ENCODE results near the gene NRXN3.

The NRXN3 gene

GRCh38 chr14:78162202-78162601 lies 8.0 kb upstream of the NRXN3 start:
- H3K4me3 ChIP-seq (ENCODE audit: low read depth, low read length), result no peak overlapping the region
- peak; percentile 27 for DNase-seq (ENCODE audit: low read depth)
- TF ChIP-seq CTCF (IDR thresholded peaks at IDR 0.05; ENCODE audit: low read depth, low read length, missing control alignments), result no peak
- in situ Hi-C loops (cut with HindIII; ENCODE audit: low sequenced_read_pairs), result no loop called here

- peak; percentile 63 for TF ChIP-seq CTCF (IDR thresholded peaks at IDR 0.05; ENCODE audit: low read depth, low read length, missing control alignments)
- no peak for DNase-seq (ENCODE audit: low read depth)
- no peak overlapping the region for H3K4me3 ChIP-seq (ENCODE audit: low read depth, low read length)
- in situ Hi-C loops (cut with HindIII; ENCODE audit: low sequenced_read_pairs), result no loop called here
Observed at GRCh38 chr14:78164226-78164853, 5.8 kb upstream of the NRXN3 start.

GRCh38 chr14:78172428-78172827 lies 2.3 kb downstream of the NRXN3 start:
- no peak for TF ChIP-seq CTCF (IDR thresholded peaks at IDR 0.05; ENCODE audit: low read depth, low read length, missing control alignments)
- H3K4me3 ChIP-seq (ENCODE audit: low read depth, low read length), result no peak overlapping the region
- in situ Hi-C loops (cut with HindIII; ENCODE audit: low sequenced_read_pairs), result no loop called here
- no peak for DNase-seq (ENCODE audit: low read depth)

GRCh38 chr14:78173346-78174035 lies 3.3 kb downstream of the NRXN3 start:
- in situ Hi-C loops (cut with HindIII; ENCODE audit: low sequenced_read_pairs), result no loop called here
- no peak for DNase-seq (ENCODE audit: low read depth)
- TF ChIP-seq CTCF (IDR thresholded peaks at IDR 0.05; ENCODE audit: low read depth, low read length, missing control alignments), result no peak
- no peak overlapping the region for H3K4me3 ChIP-seq (ENCODE audit: low read depth, low read length)

GRCh38 chr14:78175412-78175811 lies 5.2 kb downstream of the NRXN3 start:
- DNase-seq (ENCODE audit: low read depth), result no peak
- in situ Hi-C loops (cut with HindIII; ENCODE audit: low sequenced_read_pairs), result no loop called here
- no peak overlapping the region for H3K4me3 ChIP-seq (ENCODE audit: low read depth, low read length)
- no peak for TF ChIP-seq CTCF (IDR thresholded peaks at IDR 0.05; ENCODE audit: low read depth, low read length, missing control alignments)

- in situ Hi-C loops (cut with HindIII; ENCODE audit: low sequenced_read_pairs), result no loop called here
- no peak for TF ChIP-seq CTCF (IDR thresholded peaks at IDR 0.05; ENCODE audit: low read depth, low read length, missing control alignments)
- DNase-seq (ENCODE audit: low read depth), result no peak
- H3K4me3 ChIP-seq (ENCODE audit: low read depth, low read length), result no peak overlapping the region
Observed at GRCh38 chr14:78178071-78178470, 7.9 kb downstream of the NRXN3 start.

Measured in astrocyte of the cerebellum (primary cell).